Measurements from ENCODE around the gene DDX31.

DDX31 gene

DNA sequence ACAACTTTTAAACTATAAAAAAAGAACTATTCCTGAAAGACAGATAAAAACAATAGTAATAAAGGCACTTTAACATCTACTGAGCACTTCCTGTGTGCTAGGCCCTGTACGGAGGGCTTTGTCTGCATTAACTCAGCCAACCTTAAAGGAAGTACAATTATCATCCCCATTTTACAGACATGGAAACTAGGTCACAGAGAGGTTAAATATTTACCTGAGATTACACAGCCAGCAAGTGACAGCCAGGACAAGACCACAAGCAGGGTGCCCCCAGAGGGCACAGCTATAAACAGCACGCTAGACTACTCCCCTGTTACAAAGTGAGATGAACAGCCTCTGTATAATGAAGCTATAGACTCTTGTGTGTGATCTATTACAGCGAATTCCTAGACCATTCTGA is 25.5 kb downstream of the DDX31 start:
- Histone ChIP-seq H3K27ac (replicated peaks; ENCODE audit: low read length) (no peak overlapping the region), H2BK120ac (ENCODE audit: low read depth, low read length) (no peak overlapping the region), H3K4me3 (ENCODE audit: low read length in 2 of 2) (no peak overlapping the region), H2AFZ (ENCODE audit: low read length) (no peak overlapping the region), H2BK12ac (ENCODE audit: low read length) (no peak overlapping the region), H3K36me3 (replicated peaks in 1 of 2; ENCODE audit: control insufficient read depth in 2 of 2, insufficient read depth in 2 of 2, low read length in 2 of 2) (peaks cover 42 to 99% of the 10 kb centered on the region in 2 donors), H3K4me1 (ENCODE audit: control insufficient read depth in 2 of 2, insufficient read depth in 1 of 2, low read depth in 1 of 2, low read length in 2 of 2) (no peaks in the 10 kb centered on the region), H3K9me3 (replicated peaks in 1 of 2; ENCODE audit: control insufficient read depth in 2 of 2, insufficient read depth in 1 of 2, low read depth in 1 of 2, low read length in 2 of 2) (no peaks in the 10 kb centered on the region), H3K4ac (ENCODE audit: low read length) (no peak overlapping the region), H2BK5ac (ENCODE audit: low read length) (no peak overlapping the region), H3K23ac (ENCODE audit: low read depth, low read length, poor library complexity) (no peak overlapping the region), H3K4me2 (ENCODE audit: insufficient read depth, low read length, poor library complexity, severe bottlenecking) (no peak overlapping the region), H2BK15ac (ENCODE audit: low read length) (no peak overlapping the region), H3K27me3 (ENCODE audit: control insufficient read depth in 3 of 3, insufficient read depth in 3 of 3, low read depth in 1 of 3, low read length in 3 of 3) (no peaks in the 10 kb centered on the region), H3K9ac (ENCODE audit: low read depth, low read length, poor library complexity) (no peak overlapping the region), H3K79me1 (ENCODE audit: low read depth, low read length) (no peaks in the 10 kb centered on the region), H2AK5ac (ENCODE audit: low read depth, low read length) (no peak overlapping the region), H3K18ac (ENCODE audit: low read length) (no peak overlapping the region), H3K14ac (ENCODE audit: low read length) (no peak overlapping the region), H4K8ac (ENCODE audit: low read depth, low read length) (no peak overlapping the region), H4K91ac (ENCODE audit: low read depth, low read length, poor library complexity) (no peak overlapping the region)
- WGBS, 2 donors (ENCODE audit: extremely low coverage in 2 of 2, insufficient read length in 2 of 2, insufficient replicate concordance in 1 of 2) = no CpG with 5 or more reads among the region's 3 CpGs
- no peak for DNase-seq (ENCODE audit: low spot score)

DNA sequence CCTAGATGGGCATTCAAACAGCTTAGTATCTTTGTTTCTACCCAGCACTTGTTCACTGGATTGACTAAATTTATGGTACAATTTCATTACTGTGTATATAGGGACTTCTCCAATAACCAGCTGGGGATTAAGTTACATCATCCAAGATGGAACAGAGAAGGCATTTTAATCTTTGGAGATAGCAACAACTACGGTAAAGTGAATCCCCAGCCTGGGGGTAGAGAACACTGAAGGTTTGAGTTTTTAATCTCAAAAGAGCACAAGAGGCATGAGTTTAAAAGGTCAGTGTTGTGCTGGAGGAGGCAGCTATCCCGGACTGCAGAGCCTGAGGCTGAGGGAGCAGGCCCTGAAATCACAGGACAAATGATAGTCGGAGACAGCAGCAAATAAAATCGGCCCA is 28.6 kb downstream of the DDX31 start:
- Histone ChIP-seq H3K18ac (ENCODE audit: low read length) (no peak overlapping the region), H4K8ac (ENCODE audit: low read depth, low read length) (no peak overlapping the region), H2BK15ac (ENCODE audit: low read length) (no peak overlapping the region), H4K91ac (ENCODE audit: low read depth, low read length, poor library complexity) (no peak overlapping the region), H2AK5ac (ENCODE audit: low read depth, low read length) (no peak overlapping the region), H3K4ac (ENCODE audit: low read length) (no peak overlapping the region), H3K4me3 (ENCODE audit: low read length in 2 of 2) (no peak overlapping the region), H3K23ac (ENCODE audit: low read depth, low read length, poor library complexity) (no peak overlapping the region), H3K27ac (replicated peaks; ENCODE audit: low read length) (no peak overlapping the region), H2BK12ac (ENCODE audit: low read length) (no peak overlapping the region), H3K79me1 (ENCODE audit: low read depth, low read length) (no peaks in the 10 kb centered on the region), H3K4me2 (ENCODE audit: insufficient read depth, low read length, poor library complexity, severe bottlenecking) (no peak overlapping the region), H3K9me3 (replicated peaks in 1 of 2; ENCODE audit: control insufficient read depth in 2 of 2, insufficient read depth in 1 of 2, low read depth in 1 of 2, low read length in 2 of 2) (no peaks in the 10 kb centered on the region), H2BK120ac (ENCODE audit: low read depth, low read length) (no peak overlapping the region), H3K27me3 (ENCODE audit: control insufficient read depth in 3 of 3, insufficient read depth in 3 of 3, low read depth in 1 of 3, low read length in 3 of 3) (no peaks in the 10 kb centered on the region), H3K14ac (ENCODE audit: low read length) (no peak overlapping the region), H3K4me1 (ENCODE audit: control insufficient read depth in 2 of 2, insufficient read depth in 1 of 2, low read depth in 1 of 2, low read length in 2 of 2) (no peaks in the 10 kb centered on the region), H3K36me3 (replicated peaks in 1 of 2; ENCODE audit: control insufficient read depth in 2 of 2, insufficient read depth in 2 of 2, low read length in 2 of 2) (peaks cover 34 to 99% of the 10 kb centered on the region in 2 donors), H2AFZ (ENCODE audit: low read length) (no peak overlapping the region), H3K9ac (ENCODE audit: low read depth, low read length, poor library complexity) (no peak overlapping the region), H2BK5ac (ENCODE audit: low read length) (no peak overlapping the region)
- no peak for DNase-seq (ENCODE audit: low spot score)
- WGBS, 2 donors (ENCODE audit: extremely low coverage in 2 of 2, insufficient read length in 2 of 2, insufficient replicate concordance in 1 of 2) = no CpG with 5 or more reads among the region's 4 CpGs

DNA sequence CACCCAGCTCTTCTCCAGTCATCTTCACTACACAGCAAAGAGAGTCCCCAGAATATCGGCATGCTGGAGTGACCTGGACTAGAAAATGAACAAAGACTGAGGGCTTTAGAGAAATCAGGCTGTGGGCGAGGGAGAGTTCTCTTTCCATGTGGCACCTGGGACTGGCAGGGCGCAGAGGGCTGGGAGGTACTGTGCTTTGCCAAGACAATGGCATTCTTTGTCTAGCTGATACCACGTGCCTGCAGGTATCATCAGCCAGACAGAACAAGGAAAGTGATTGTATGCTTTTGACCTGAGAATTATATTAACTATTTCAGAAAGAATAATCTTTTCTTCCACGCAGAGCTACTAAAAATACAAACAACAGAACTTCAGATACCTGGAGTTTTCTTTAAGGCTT is 30.5 kb downstream of the DDX31 start:
- no peak overlapping the region for H2AK5ac ChIP-seq (ENCODE audit: low read depth, low read length)
- H3K18ac ChIP-seq (ENCODE audit: low read length) = no peak overlapping the region
- no peak overlapping the region for H3K27ac ChIP-seq (replicated peaks; ENCODE audit: low read length)
- no peak overlapping the region for H2BK120ac ChIP-seq (ENCODE audit: low read depth, low read length)
- no peak overlapping the region for H4K91ac ChIP-seq (ENCODE audit: low read depth, low read length, poor library complexity)
- H2BK5ac ChIP-seq (ENCODE audit: low read length) = no peak overlapping the region
- no peak overlapping the region for H3K4ac ChIP-seq (ENCODE audit: low read length)
- H4K8ac ChIP-seq (ENCODE audit: low read depth, low read length) = no peak overlapping the region
- no peak overlapping the region for H3K14ac ChIP-seq (ENCODE audit: low read length)
- no peaks in the 10 kb centered on the region for H3K4me1 ChIP-seq (ENCODE audit: control insufficient read depth in 2 of 2, insufficient read depth in 1 of 2, low read depth in 1 of 2, low read length in 2 of 2)
- H3K9me3 ChIP-seq (replicated peaks in 1 of 2; ENCODE audit: control insufficient read depth in 2 of 2, insufficient read depth in 1 of 2, low read depth in 1 of 2, low read length in 2 of 2) = no peaks in the 10 kb centered on the region
- no peak overlapping the region for H3K4me3 ChIP-seq (ENCODE audit: low read length in 2 of 2)
- no CpG with 5 or more reads among the region's 5 CpGs for WGBS, 2 donors (ENCODE audit: extremely low coverage in 2 of 2, insufficient read length in 2 of 2, insufficient replicate concordance in 1 of 2)
- H3K36me3 ChIP-seq (replicated peaks in 1 of 2; ENCODE audit: control insufficient read depth in 2 of 2, insufficient read depth in 2 of 2, low read length in 2 of 2) = peaks cover 22 to 85% of the 10 kb centered on the region in 2 donors
- H3K9ac ChIP-seq (ENCODE audit: low read depth, low read length, poor library complexity) = no peak overlapping the region
- no peaks in the 10 kb centered on the region for H3K27me3 ChIP-seq (ENCODE audit: control insufficient read depth in 3 of 3, insufficient read depth in 3 of 3, low read depth in 1 of 3, low read length in 3 of 3)
- no peak overlapping the region for H2BK15ac ChIP-seq (ENCODE audit: low read length)
- no peak overlapping the region for H3K23ac ChIP-seq (ENCODE audit: low read depth, low read length, poor library complexity)
- no peak overlapping the region for H3K4me2 ChIP-seq (ENCODE audit: insufficient read depth, low read length, poor library complexity, severe bottlenecking)
- H3K79me1 ChIP-seq (ENCODE audit: low read depth, low read length) = no peaks in the 10 kb centered on the region
- H2AFZ ChIP-seq (ENCODE audit: low read length) = no peak overlapping the region
- no peak overlapping the region for H2BK12ac ChIP-seq (ENCODE audit: low read length)
- no peak for DNase-seq (ENCODE audit: low spot score)

GRCh38 chr9:132638240-132638639 is 31.5 kb downstream of the DDX31 start:
- Histone ChIP-seq H4K91ac (ENCODE audit: low read depth, low read length, poor library complexity) (no peak overlapping the region), H3K27me3 (ENCODE audit: control insufficient read depth in 3 of 3, insufficient read depth in 3 of 3, low read depth in 1 of 3, low read length in 3 of 3) (no peaks in the 10 kb centered on the region), H3K18ac (ENCODE audit: low read length) (no peak overlapping the region), H3K4me3 (ENCODE audit: low read length in 2 of 2) (no peak overlapping the region), H3K79me1 (ENCODE audit: low read depth, low read length) (no peaks in the 10 kb centered on the region), H3K4me2 (ENCODE audit: insufficient read depth, low read length, poor library complexity, severe bottlenecking) (no peak overlapping the region), H3K23ac (ENCODE audit: low read depth, low read length, poor library complexity) (no peak overlapping the region), H4K8ac (ENCODE audit: low read depth, low read length) (no peak overlapping the region), H3K9me3 (replicated peaks in 1 of 2; ENCODE audit: control insufficient read depth in 2 of 2, insufficient read depth in 1 of 2, low read depth in 1 of 2, low read length in 2 of 2) (no peaks in the 10 kb centered on the region), H3K36me3 (replicated peaks in 1 of 2; ENCODE audit: control insufficient read depth in 2 of 2, insufficient read depth in 2 of 2, low read length in 2 of 2) (peaks cover 21 to 76% of the 10 kb centered on the region in 2 donors), H3K4me1 (ENCODE audit: control insufficient read depth in 2 of 2, insufficient read depth in 1 of 2, low read depth in 1 of 2, low read length in 2 of 2) (no peaks in the 10 kb centered on the region), H2BK120ac (ENCODE audit: low read depth, low read length) (no peak overlapping the region), H3K4ac (ENCODE audit: low read length) (no peak overlapping the region), H3K9ac (ENCODE audit: low read depth, low read length, poor library complexity) (no peak overlapping the region), H2AFZ (ENCODE audit: low read length) (no peak overlapping the region), H2BK15ac (ENCODE audit: low read length) (no peak overlapping the region), H3K27ac (replicated peaks; ENCODE audit: low read length) (no peak overlapping the region), H2BK12ac (ENCODE audit: low read length) (no peak overlapping the region), H2BK5ac (ENCODE audit: low read length) (no peak overlapping the region), H2AK5ac (ENCODE audit: low read depth, low read length) (no peak overlapping the region), H3K14ac (ENCODE audit: low read length) (no peak overlapping the region)
- DNase-seq (ENCODE audit: low spot score) = no peak
- no CpG with 5 or more reads among the region's 5 CpGs for WGBS, 2 donors (ENCODE audit: extremely low coverage in 2 of 2, insufficient read length in 2 of 2, insufficient replicate concordance in 1 of 2)
